H9 (cell line): Measurements from ENCODE around the gene ARAF. TPM values are rescaled to one million over a fixed set of nuclear protein-coding genes. Genes with fewer than 3 reads are reported as not detected.

Source experiments
- DNase-seq: peaks from one replicate; pipeline ENCODE4 v3.0.0-alpha.2; 2017
- H2AFZ ChIP-seq: one replicate; pipeline ENCODE4 v1.6.1; 2013; ENCODE audit warnings: mild to moderate bottlenecking, low read length, control low read depth, moderate library complexity
- H2AK5ac ChIP-seq: 2 replicates; pipeline ENCODE4 v1.6.1; 2013; ENCODE audit warnings: low read length, control low read depth, mixed read lengths; ENCODE audit not compliant: insufficient read length
- H2BK120ac ChIP-seq: one replicate; pipeline ENCODE4 v1.6.1; 2013; ENCODE audit warnings: low read depth, mild to moderate bottlenecking, low read length, control low read depth, inconsistent platforms; ENCODE audit not compliant: poor library complexity, severe bottlenecking
- H2BK12ac ChIP-seq: 2 replicates; pipeline ENCODE4 v1.6.1; 2013; ENCODE audit warnings: low read length, control low read depth, mixed read lengths, low read depth; ENCODE audit not compliant: insufficient read length
- H2BK15ac ChIP-seq: 2 replicates; pipeline ENCODE4 v1.6.1; 2013; ENCODE audit warnings: low read depth, low read length, control low read depth
- H2BK20ac ChIP-seq: one replicate; pipeline ENCODE4 v1.6.1; 2013; ENCODE audit warnings: low read depth, mild to moderate bottlenecking, low read length, control low read depth, inconsistent platforms; ENCODE audit not compliant: poor library complexity, severe bottlenecking
- H2BK5ac ChIP-seq: 2 replicates; pipeline ENCODE4 v1.6.1; 2013; ENCODE audit warnings: low read length, control low read depth, mixed read lengths; ENCODE audit not compliant: insufficient read length
- H3K14ac ChIP-seq: 2 replicates; pipeline ENCODE4 v1.6.1; 2013; ENCODE audit warnings: low read length, control low read depth; ENCODE audit not compliant: insufficient read depth
- H3K18ac ChIP-seq: 2 replicates; pipeline ENCODE4 v1.6.1; 2013; ENCODE audit warnings: low read depth, mild to moderate bottlenecking, mixed read lengths, low read length, control low read depth; ENCODE audit not compliant: insufficient read length
- H3K23ac ChIP-seq: 2 replicates; pipeline ENCODE4 v1.6.1; 2013; ENCODE audit warnings: low read length, control low read depth, mixed read lengths, low read depth; ENCODE audit not compliant: insufficient read length
- H3K23me2 ChIP-seq: 2 replicates; pipeline ENCODE4 v1.6.1; 2013; ENCODE audit warnings: low read depth, mild to moderate bottlenecking, mixed read lengths, low read length, control low read depth; ENCODE audit not compliant: insufficient read length, poor library complexity, severe bottlenecking
- H3K27ac ChIP-seq: 2 replicates; pipeline ENCODE4 v1.5.1; 2013; ENCODE audit warnings: low read length, control low read depth, mixed read lengths, low read depth; ENCODE audit not compliant: insufficient read length
- H3K27me3 ChIP-seq: 2 replicates; pipeline ENCODE4 v1.6.1; 2013; ENCODE audit warnings: low read length, control low read depth, inconsistent platforms; ENCODE audit not compliant: insufficient read depth
- H3K4ac ChIP-seq: 2 replicates; pipeline ENCODE4 v1.6.1; 2013; ENCODE audit warnings: low read depth, mild to moderate bottlenecking, control low read depth, inconsistent platforms, low read length, moderate library complexity
- H3K4me1 ChIP-seq: 2 replicates; pipeline ENCODE4 v1.6.1; 2013; ENCODE audit warnings: low read length, control low read depth, inconsistent platforms; ENCODE audit not compliant: insufficient read depth
- H3K4me2 ChIP-seq: 2 replicates; pipeline ENCODE4 v1.6.1; 2013; ENCODE audit warnings: low read length, control low read depth, mixed read lengths; ENCODE audit not compliant: insufficient read length, insufficient read depth
- H3K56ac ChIP-seq: 2 replicates; pipeline ENCODE4 v1.6.1; 2013; ENCODE audit warnings: low read depth, mild to moderate bottlenecking, mixed read lengths, low read length, control low read depth; ENCODE audit not compliant: insufficient read length
- H3K79me1 ChIP-seq: 2 replicates; pipeline ENCODE4 v1.6.1; 2013; ENCODE audit warnings: low read depth, mild to moderate bottlenecking, moderate library complexity, low read length, control low read depth, inconsistent platforms; ENCODE audit not compliant: insufficient read depth, poor library complexity, severe bottlenecking
- H3K79me2 ChIP-seq: 2 replicates; pipeline ENCODE4 v1.6.1; 2013; ENCODE audit warnings: low read length, control low read depth, inconsistent platforms; ENCODE audit not compliant: insufficient read depth
- H3K9ac ChIP-seq: 2 replicates; pipeline ENCODE4 v1.6.1; 2013; ENCODE audit warnings: low read length, control low read depth, mixed read lengths; ENCODE audit not compliant: insufficient read length; ENCODE audit errors: extremely low read depth
- H3K9me3 ChIP-seq: one replicate; pipeline ENCODE4 v1.6.1; 2013; ENCODE audit warnings: low read depth, low read length, inconsistent platforms; ENCODE audit not compliant: control insufficient read depth
- H3T11ph ChIP-seq: one replicate; pipeline ENCODE4 v1.6.1; 2013; ENCODE audit warnings: mild to moderate bottlenecking, low read length, control low read depth, inconsistent platforms
- H4K20me1 ChIP-seq: one replicate; pipeline ENCODE4 v1.6.1; 2013; ENCODE audit not compliant: control insufficient read depth, insufficient read length, insufficient read depth
- H4K5ac ChIP-seq: 2 replicates; pipeline ENCODE4 v1.6.1; 2013; ENCODE audit warnings: low read depth, mild to moderate bottlenecking, mixed read lengths, low read length, control low read depth; ENCODE audit not compliant: insufficient read length
- H4K8ac ChIP-seq: replicated peaks from 2 replicates; pipeline ENCODE4 v1.6.1; 2013; ENCODE audit warnings: low read length, control low read depth, mixed read lengths, low read depth; ENCODE audit not compliant: insufficient read length
- H4K91ac ChIP-seq: 2 replicates; pipeline ENCODE4 v1.6.1; 2013; ENCODE audit warnings: low read depth, mild to moderate bottlenecking, moderate library complexity, mixed read lengths, low read length, control low read depth; ENCODE audit not compliant: insufficient read length
- H3K27ac Mint-ChIP-seq, 3 experiments: 2 replicates in 2 of 3; 3 replicates in 1 of 3; pipeline ENCODE4 v1.8.0; 2020 to 2021; ENCODE audit warnings: mixed read lengths in 3 of 3, mild to moderate bottlenecking in 1 of 3, moderate library complexity in 1 of 3
- H3K27me3 Mint-ChIP-seq: 2 replicates; pipeline ENCODE4 v1.8.0; 2021; ENCODE audit warnings: low read depth, mild to moderate bottlenecking, moderate library complexity, mixed read lengths
- H3K36me3 Mint-ChIP-seq, 3 experiments: 2 replicates in 2 of 3; 3 replicates in 1 of 3; pipeline ENCODE4 v1.8.0; 2020 to 2021; ENCODE audit warnings: low read depth in 3 of 3, mixed read lengths in 3 of 3; ENCODE audit not compliant: insufficient read depth in 1 of 3
- H3K4me1 Mint-ChIP-seq, 2 experiments: 2 replicates each; pipeline ENCODE4 v1.8.0; 2020; ENCODE audit warnings: mixed read lengths in 2 of 2
- H3K4me3 Mint-ChIP-seq, 2 experiments: 2 replicates in 1 of 2; 3 replicates in 1 of 2; pipeline ENCODE4 v1.8.0; 2020 to 2021; ENCODE audit warnings: mild to moderate bottlenecking in 2 of 2, mixed read lengths in 2 of 2, moderate library complexity in 1 of 2
- H3K9me3 Mint-ChIP-seq, 2 experiments: 2 replicates in 1 of 2; 3 replicates in 1 of 2; pipeline ENCODE4 v1.8.0; 2020; ENCODE audit warnings: mild to moderate bottlenecking in 2 of 2, mixed read lengths in 2 of 2, moderate library complexity in 1 of 2
- WGBS: extraction: QIAGEN DNeasy Blood & Tissue Kit; methylation state at CpG from one replicate; pipeline ENCODE4 v1.1.7; 2013; ENCODE audit warnings: missing lambda C conversion rate, low lambda C conversion rate, mixed read lengths; ENCODE audit not compliant: insufficient read length; ENCODE audit errors: extremely low coverage; 5-methylcytosine and 5-hydroxymethylcytosine counted together
- microRNA-seq: library from miRNA; unstranded; fragments of <30 nt; microRNA quantifications from one replicate; pipeline ENCODE4, GENCODE V29; 2020; ENCODE audit warnings: borderline microRNAs expressed
- total RNA-seq: library from RNA; stranded (reverse); gene quantifications from 2 replicates; pipeline ENCODE4 v1.2.1, GENCODE V29; 2021
- TF ChIP-seq, protein P1 (sequence below): fragments of 200-600 bp; sonication (generic); conservative IDR thresholded peaks from 3 replicates; pipeline ENCODE4 v1.8.0; 2021; ENCODE audit warnings: antibody characterized with exemption, mild to moderate bottlenecking

Gene ARAF
- total RNA-seq, 1 experiment from 2014 or later: 48.1 TPM

- Mint-ChIP-seq H3K9me3 (peaks cover 75 to 83% of the 10 kb centered on the region in 2 experiments), H3K4me3 (peak overlapping the region; percentile 59 to 71)
- H3K4me2 ChIP-seq: peak overlapping the region; percentile 5
These were observed 59.3 kb downstream of the ARAF start for GRCh38 chrX:47620303-47620685.

More at GRCh38 chrX:47620303-47620685, 59.3 kb downstream of the ARAF start:
- H3K18ac ChIP-seq: no peak overlapping the region
- no CpG with 5 or more reads among the region's 9 CpGs for WGBS
- no peak overlapping the region for H2BK12ac ChIP-seq
- no peak for DNase-seq
- no peak overlapping the region for H3T11ph ChIP-seq
- H3K27ac ChIP-seq: no peak overlapping the region
- H3K23me2 ChIP-seq: peaks cover 3% of the 10 kb centered on the region
- Mint-ChIP-seq H3K36me3 (peaks cover 0 to 7% (median 5%) of the 10 kb centered on the region in 3 experiments; a peak in 3 of 7 replicates), H3K27ac (no peak overlapping the region), H3K27me3 (peaks cover 18% of the 10 kb centered on the region), H3K4me1 (peaks cover 8 to 17% of the 10 kb centered on the region in 2 experiments)
- H3K79me1 ChIP-seq: no peaks in the 10 kb centered on the region
- TF ChIP-seq, protein P1, sequence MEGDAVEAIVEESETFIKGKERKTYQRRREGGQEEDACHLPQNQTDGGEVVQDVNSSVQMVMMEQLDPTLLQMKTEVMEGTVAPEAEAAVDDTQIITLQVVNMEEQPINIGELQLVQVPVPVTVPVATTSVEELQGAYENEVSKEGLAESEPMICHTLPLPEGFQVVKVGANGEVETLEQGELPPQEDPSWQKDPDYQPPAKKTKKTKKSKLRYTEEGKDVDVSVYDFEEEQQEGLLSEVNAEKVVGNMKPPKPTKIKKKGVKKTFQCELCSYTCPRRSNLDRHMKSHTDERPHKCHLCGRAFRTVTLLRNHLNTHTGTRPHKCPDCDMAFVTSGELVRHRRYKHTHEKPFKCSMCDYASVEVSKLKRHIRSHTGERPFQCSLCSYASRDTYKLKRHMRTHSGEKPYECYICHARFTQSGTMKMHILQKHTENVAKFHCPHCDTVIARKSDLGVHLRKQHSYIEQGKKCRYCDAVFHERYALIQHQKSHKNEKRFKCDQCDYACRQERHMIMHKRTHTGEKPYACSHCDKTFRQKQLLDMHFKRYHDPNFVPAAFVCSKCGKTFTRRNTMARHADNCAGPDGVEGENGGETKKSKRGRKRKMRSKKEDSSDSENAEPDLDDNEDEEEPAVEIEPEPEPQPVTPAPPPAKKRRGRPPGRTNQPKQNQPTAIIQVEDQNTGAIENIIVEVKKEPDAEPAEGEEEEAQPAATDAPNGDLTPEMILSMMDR: no peak
- H2BK120ac ChIP-seq: no peak overlapping the region
- no peak overlapping the region for H2BK20ac ChIP-seq
- no peaks in the 10 kb centered on the region for H3K79me2 ChIP-seq
- H3K4ac ChIP-seq: no peak overlapping the region
- no peak overlapping the region for H2AFZ ChIP-seq
- H2BK15ac ChIP-seq: no peak overlapping the region
- H4K5ac ChIP-seq: no peak overlapping the region
- H4K8ac ChIP-seq: no peak overlapping the region
- H3K9me3 ChIP-seq: peaks cover 33% of the 10 kb centered on the region
- no peak overlapping the region for H3K56ac ChIP-seq
- no peaks in the 10 kb centered on the region for H3K27me3 ChIP-seq
- no peak overlapping the region for H3K9ac ChIP-seq
- no peak overlapping the region for H2AK5ac ChIP-seq
- H3K23ac ChIP-seq: no peak overlapping the region
- H2BK5ac ChIP-seq: no peak overlapping the region
- no peak overlapping the region for H3K14ac ChIP-seq
- H4K20me1 ChIP-seq: no peaks in the 10 kb centered on the region
- H4K91ac ChIP-seq: no peak overlapping the region
- peaks cover 3% of the 10 kb centered on the region; the same call in 1 of the 2 replicates for H3K4me1 ChIP-seq

Small RNA genes lying within 50 kb of the gene (microRNA-seq; reads per million reads assigned to microRNA genes)
- gene MIR4769: not detected

Other genes starting within 250 kb of the ARAF start
- gene ZNF157, start 190.6 kb upstream of the ARAF start, total RNA-seq: 0.81 TPM in 2 replicates
- 2.5 and 3.1 TPM in 2 replicates for gene ZNF41, start 78.0 kb upstream of the ARAF start, total RNA-seq
- 65.1 and 72.5 TPM in 2 replicates for gene TIMP1, start 21.2 kb downstream of the ARAF start, total RNA-seq
- 11.7 TPM in 2 replicates for gene SYN1, start 58.7 kb downstream of the ARAF start, total RNA-seq
- 2.3 and 2.8 TPM in 2 replicates for gene CFP, start 68.7 kb downstream of the ARAF start, total RNA-seq
- 49.2 and 49.8 TPM in 2 replicates for gene ELK1, start 89.4 kb downstream of the ARAF start, total RNA-seq
- gene UXT, start 98.0 kb downstream of the ARAF start, total RNA-seq: 83.0 and 95.1 TPM in 2 replicates